Hematopoietic multipotent progenitor cell treated with erythropoietin and hydrocortisone succinate and interleukin-3 and kit ligand, for 6 days (in vitro differentiated cells): Measurements from ENCODE around the gene AEBP1.
A peak's percentile ranks its signal among the peaks of the same experiment; 100 is the strongest.

ENCODE experiments used
- DNase-seq: peaks from one replicate; pipeline ENCODE4 v3.0.0-alpha.2; 2015

AEBP1 gene

GRCh38 chr7:44086627-44087026, 17.5 kb upstream of the AEBP1 start:
- no peak for DNase-seq

DNA sequence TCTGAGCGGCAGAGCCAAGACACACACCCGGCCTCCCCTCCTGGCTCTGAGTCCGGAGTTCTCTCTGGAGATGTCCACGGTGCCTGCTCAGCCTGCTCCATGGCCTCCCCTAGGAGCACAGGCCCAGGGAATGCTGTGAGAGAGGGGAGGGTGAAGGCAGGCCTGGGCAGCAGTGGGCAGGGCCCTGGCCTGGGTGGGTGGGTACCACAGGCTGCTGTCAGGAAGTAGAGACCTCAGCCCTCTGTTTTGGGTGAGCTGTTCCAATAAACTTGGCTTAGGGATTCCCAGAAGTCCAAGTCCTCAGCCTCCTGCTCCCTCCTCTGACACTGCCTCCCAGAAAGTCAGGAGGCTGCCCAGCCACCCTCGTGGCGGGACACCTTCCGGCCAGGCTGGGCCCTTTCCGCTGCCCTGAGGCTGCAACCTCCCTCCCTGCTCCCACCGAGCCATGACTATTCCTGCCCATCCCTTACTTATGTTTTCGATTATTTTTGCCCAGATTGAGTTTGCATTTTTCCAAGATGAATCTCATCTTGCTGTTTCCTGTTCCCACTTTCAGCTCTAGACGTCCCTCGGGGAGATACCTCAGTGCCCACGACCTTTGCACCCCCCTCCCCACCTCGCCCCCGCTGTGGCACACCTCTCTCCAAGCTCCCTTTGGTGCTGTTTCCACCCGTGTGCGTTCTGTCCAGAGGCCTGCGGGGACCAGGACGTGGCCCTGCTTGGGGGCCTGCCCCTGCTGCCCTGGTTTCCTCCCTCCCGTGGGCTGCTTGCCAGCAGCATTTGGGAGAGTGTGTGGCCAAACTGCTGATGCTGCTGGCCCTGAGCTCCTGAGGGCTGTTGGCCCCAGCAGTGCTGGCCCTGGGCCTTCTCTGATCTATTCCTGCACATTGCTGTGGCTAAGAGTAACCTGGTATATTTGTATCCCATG, 16.0 kb upstream of the AEBP1 start:
- no peak for DNase-seq

DNA sequence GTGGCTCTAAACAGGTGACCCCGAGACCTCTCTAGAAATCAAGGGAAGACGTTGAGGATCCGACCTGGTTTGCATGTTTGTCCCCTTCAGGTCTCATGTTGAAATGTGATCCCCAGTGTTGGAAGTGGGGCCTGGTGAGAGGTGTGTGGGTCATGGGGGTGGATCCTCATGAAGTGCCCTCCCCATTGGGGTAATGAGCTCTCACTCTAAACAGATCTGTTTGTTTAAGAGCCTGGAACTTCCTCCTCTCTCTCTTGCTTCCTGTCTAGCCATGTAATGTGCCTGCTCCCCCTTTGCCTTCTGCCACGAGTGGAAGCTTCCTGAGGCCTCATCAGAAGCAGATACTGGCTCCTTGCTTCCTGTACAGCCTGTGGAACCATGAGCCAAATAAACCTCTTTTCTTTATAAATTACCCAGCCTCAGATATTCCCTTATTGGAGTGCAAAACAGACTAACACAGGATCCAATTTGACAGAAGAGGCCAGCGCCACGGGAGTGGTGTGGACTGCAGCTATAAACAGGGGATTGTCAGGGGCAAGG, 11.0 kb upstream of the AEBP1 start:
- no peak for DNase-seq

- no peak for DNase-seq
These were observed 9.8 kb upstream of the AEBP1 start for GRCh38 chr7:44094365-44094764.

DNA sequence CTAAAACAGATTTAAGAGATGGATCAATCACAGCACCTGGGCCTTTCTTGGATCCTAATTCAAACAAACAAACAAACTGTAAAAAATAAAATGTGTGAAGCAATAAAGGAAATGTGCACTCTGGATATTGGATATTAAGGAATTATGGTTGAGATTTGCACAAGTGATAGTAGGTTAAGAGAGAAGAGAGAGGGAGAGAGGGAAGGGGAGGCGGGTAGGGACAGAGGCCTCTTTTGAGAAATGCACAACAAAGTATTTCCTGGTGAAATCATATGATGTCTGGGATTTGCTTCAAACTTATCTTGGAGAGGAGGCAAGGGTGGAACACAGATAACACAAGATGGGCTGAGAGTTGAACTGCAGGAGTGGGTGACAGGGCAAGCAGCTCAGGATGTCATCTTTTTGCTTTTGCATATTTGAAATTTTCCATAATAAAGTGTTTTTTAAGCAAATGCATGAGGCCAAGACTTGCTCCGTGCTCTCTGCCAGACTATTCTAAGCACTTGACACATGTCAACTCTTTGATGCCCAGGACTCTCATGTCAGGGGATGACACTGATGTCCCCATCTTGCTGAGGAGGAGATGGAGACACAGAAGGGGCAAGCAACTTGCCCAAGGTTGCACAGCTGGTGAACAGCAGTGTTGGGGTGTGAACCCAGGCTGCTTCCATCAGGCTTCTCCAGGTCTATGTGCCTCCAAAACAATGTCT, 9.1 kb upstream of the AEBP1 start:
- no peak for DNase-seq

DNA sequence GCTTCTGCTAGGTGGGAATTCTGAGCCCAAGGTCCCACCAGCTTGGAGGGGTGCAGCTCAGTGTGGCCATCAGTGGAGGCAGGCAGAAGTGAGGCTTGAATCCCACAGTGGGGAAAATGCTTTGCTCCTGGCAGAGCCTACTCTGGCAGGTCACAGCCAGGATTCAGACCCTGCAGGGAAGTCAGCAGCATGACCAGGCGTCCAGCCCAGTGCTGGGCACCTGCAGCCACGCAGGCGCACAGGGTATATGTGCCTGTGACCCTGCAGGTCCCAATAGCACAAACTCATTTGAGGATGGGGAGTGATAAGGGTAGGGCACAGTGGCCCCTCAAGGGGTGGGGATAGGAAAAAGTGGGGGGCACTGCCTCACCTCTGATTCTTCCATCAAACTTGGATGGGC, 8.4 kb upstream of the AEBP1 start:
- DNase-seq = no peak

DNA sequence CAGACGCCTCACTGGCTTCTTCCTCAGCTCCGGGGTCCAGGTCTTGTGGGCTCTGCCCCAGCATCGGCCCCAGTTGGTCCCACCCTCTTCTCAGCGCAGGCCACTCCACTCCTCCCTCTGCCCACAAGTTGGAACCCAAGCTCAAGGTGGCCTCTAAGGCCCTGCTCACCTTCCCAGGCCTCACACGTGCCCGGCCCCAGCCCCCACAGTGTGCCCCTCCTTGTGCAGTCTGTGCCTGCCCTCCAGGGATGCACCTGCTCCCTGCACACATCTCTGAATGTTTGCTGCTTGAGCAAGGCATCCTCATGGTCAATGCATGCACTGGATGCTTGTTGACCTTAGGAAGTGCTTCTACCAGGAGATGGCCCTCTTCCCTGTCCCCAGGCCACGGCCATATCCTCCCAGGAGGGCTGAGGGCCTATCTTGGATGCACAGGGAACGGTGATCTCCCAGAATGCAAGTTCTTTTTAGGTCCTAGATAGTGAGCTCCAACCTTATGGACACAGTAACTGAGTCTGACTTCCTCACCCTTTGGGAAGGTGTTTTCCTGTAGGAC, 7.7 kb upstream of the AEBP1 start:
- DNase-seq = no peak

GRCh38 chr7:44097064-44097932, 6.8 kb upstream of the AEBP1 start:
- peak; percentile 63 for DNase-seq

DNA sequence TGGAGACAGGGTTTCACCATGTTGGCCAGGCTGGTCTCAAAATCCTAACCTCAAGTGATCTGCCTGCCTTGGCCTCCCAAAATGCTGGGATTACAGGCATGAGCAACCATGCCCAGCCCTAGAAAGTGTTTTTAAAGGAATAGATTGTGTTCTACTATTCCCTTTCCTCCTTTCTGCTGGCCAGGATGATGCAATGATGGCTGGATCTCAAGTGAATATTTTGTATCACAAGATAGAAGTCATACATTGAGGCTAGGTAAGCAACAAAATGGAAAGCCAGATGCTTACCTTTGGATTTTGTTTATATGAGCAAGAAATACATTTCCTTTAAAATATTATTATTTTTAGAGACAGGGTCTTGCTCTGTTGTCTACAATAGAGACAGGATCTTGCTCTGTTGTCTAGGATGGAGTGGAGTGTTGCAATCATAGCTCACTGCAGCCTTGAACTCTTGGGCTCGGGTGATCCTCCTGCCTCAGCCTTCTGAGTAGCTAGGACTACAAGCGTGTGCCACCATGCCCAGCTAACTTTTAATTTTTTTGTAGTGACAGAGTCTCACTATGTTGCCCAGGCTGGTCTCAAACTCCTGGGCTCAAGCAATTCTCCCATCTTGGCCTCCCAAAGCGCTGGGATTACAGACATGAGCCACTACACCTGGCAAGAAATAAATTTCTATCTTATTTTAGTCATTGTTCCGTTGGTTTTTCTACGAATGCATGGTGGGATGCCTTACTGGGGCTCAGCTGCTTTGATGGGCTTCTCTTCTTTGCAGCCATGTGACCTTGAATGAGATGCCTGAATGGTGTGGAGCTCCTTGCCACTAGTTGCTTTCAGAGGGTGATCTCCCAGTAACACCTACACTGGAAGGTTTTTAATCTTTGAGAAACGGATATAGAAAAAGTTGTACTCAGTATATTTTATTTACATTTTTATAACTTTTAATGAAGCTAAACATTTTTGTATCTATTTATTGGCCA, 5.8 kb upstream of the AEBP1 start:
- DNase-seq = no peak

GRCh38 chr7:44099669-44100068, 4.5 kb upstream of the AEBP1 start:
- DNase-seq = no peak

- DNase-seq = no peak
These were observed 3.5 kb upstream of the AEBP1 start for GRCh38 chr7:44100458-44101302.

- no peak for DNase-seq
These were observed 2.7 kb upstream of the AEBP1 start for GRCh38 chr7:44101303-44101965.

GRCh38 chr7:44101966-44102845, 1.9 kb upstream of the AEBP1 start:
- DNase-seq = no peak

GRCh38 chr7:44102846-44103565, 1.1 kb upstream of the AEBP1 start:
- no peak for DNase-seq

DNA sequence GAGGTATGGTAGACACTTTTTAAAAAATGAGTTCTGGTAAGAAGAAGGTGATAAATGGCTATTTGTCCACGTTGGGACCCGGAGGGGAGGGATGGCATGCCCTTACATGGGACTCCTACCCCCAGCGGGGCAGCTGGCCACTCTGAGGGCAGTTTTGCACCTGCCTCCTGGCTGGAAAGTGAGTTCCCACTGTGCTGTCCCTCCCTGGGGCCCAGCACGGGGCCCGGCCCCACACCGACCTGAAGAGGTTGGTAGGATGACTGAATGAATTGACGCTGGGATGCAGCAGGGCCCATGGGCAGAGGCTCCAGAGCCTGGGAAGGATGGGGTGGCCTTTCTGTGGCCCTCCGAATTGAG, 601 bp upstream of the AEBP1 start:
- DNase-seq = no peak

GRCh38 chr7:44104860-44105771, 971 bp downstream of the AEBP1 start:
- no peak for DNase-seq

DNA sequence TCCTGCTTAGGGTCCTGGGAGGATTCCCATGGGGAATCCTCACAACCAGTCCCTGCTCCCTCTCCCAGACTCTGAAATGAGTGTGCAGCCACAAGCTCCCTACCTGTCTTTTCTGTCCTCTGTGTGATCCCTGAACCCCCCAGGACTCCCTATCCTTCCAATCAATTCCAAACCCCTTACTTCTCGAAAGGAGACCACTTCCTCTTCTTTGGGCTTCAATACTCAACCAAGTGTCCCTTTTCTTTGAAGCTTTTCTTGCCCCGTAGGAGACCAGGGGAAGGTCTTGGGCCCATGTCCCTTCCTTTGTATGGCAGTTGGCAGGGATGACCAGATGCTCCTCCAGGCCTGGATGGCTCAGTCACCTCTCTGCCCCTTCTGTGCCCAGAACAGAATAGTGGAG, 1.7 kb downstream of the AEBP1 start:
- no peak for DNase-seq
